ENCODE data around the gene GMNN. TPM values are rescaled to one million over a fixed set of nuclear protein-coding genes. Genes with fewer than 3 reads are reported as not detected.
"Not testable (repeated sequence)": the region's sequence is repeated elsewhere in the genome, so short reads cannot be mapped to it uniquely, and the experiment has no call there.

GMNN gene
- total RNA-seq, 2 donors from 2014 or later, result 83.8 to 95.8 TPM

DNA sequence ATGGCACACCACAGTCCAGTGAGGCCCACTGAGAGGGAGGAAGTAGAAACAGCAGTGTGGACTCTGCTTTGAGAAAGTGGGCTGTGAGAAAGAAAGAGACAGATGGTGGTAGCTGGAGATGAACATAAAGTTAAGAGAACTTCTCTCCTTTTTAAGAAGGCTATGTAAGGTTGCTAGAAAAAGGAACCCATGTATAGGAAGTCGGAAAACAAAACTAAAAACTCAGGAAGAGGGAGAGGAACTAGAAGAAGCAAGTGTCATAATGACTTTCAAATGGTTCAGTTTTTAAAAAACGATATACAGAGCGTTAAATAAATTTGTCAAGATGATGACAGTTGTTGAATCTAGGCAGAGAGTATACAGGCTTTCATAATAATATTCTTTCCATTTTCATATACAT is 25.4 kb upstream of the GMNN start:
- intact Hi-C loops (cut with DNase I), result no loop called here
- no peaks in the 10 kb centered on the region for H3K27me3 ChIP-seq
- H3K9ac ChIP-seq (ENCODE audit: low read depth in 2 of 2, low read length in 2 of 2), result no peak overlapping the region
- no peaks in the 10 kb centered on the region for H3K4me1 ChIP-seq
- no peaks in the 10 kb centered on the region for H3K9me3 ChIP-seq
- no peak for DNase-seq
- TF ChIP-seq, protein P1, sequence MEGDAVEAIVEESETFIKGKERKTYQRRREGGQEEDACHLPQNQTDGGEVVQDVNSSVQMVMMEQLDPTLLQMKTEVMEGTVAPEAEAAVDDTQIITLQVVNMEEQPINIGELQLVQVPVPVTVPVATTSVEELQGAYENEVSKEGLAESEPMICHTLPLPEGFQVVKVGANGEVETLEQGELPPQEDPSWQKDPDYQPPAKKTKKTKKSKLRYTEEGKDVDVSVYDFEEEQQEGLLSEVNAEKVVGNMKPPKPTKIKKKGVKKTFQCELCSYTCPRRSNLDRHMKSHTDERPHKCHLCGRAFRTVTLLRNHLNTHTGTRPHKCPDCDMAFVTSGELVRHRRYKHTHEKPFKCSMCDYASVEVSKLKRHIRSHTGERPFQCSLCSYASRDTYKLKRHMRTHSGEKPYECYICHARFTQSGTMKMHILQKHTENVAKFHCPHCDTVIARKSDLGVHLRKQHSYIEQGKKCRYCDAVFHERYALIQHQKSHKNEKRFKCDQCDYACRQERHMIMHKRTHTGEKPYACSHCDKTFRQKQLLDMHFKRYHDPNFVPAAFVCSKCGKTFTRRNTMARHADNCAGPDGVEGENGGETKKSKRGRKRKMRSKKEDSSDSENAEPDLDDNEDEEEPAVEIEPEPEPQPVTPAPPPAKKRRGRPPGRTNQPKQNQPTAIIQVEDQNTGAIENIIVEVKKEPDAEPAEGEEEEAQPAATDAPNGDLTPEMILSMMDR (IDR thresholded peaks at IDR 0.05), result no peak
- H3K36me3 ChIP-seq, result no peaks in the 10 kb centered on the region
- H3K4me3 ChIP-seq, result no peak overlapping the region
- H3K27ac ChIP-seq, result no peak overlapping the region

GRCh38 chr6:24750878-24751277 is 23.9 kb upstream of the GMNN start:
- not testable (repeated sequence) for H3K4me3 ChIP-seq; H3K36me3 ChIP-seq; H3K27me3 ChIP-seq; H3K27ac ChIP-seq; DNase-seq; H3K9me3 ChIP-seq; H3K9ac ChIP-seq (ENCODE audit: low read depth in 2 of 2, low read length in 2 of 2); H3K4me1 ChIP-seq
- intact Hi-C loops (cut with DNase I), result loop anchor here (10.0 kb wide), 1 partner anchor 326 kb away; no protein-coding TSS in a partner anchor

DNA sequence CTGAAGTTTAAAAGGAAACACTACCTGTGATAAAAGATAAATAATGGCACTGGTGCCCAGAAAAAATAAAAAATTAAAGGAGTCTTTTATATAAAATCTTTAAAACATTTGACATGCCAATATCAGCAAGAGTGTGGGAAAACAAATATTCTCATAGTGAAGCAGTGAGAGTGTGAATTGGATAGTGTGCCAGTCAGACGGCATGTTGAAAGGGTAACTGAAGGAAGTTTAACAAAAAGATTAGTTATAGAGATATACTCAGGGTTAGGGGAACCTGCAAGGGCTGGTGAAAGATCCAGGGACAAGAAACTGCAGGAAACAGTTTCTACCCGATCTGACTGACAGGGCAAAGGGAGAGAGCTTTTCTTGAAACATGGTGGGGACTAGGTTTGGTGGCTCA is 22.2 kb upstream of the GMNN start:
- no peak overlapping the region for H3K27ac ChIP-seq
- H3K4me1 ChIP-seq, result no peaks in the 10 kb centered on the region
- H3K36me3 ChIP-seq, result no peaks in the 10 kb centered on the region
- H3K9me3 ChIP-seq, result no peaks in the 10 kb centered on the region
- TF ChIP-seq, protein P1 (IDR thresholded peaks at IDR 0.05), result no peak
- no peak for DNase-seq
- intact Hi-C loops (cut with DNase I), result loop anchor here (10.0 kb wide), 1 partner anchor 328 kb away; no protein-coding TSS in a partner anchor
- H3K4me3 ChIP-seq, result no peak overlapping the region
- H3K9ac ChIP-seq (ENCODE audit: low read depth in 2 of 2, low read length in 2 of 2), result no peak overlapping the region
- no peaks in the 10 kb centered on the region for H3K27me3 ChIP-seq

GRCh38 chr6:24752917-24753492 is 21.7 kb upstream of the GMNN start:
- no peak for DNase-seq
- no peak overlapping the region for H3K27ac ChIP-seq

DNA sequence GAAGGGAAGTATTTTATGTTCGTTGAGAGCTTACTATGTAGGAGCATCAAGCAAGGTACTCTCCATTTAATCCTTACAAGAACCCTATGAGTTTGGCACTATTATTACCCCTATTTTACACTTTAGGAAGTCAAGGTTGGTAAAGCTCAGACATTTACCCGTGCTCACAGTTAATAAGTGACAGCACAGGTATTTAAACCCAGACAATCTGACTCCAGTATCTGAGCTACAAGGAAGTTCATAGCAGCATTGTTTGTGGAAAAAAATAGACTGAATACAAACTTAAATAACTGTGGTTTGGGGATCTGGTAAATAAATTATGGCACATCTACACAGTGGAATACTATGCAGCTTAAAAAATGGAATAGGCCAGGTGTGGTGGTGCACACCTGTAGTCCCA is 21.2 kb upstream of the GMNN start:
- TF ChIP-seq, protein P1 (IDR thresholded peaks at IDR 0.05), result no peak
- Histone ChIP-seq H3K4me1 (no peaks in the 10 kb centered on the region), H3K27me3 (no peaks in the 10 kb centered on the region), H3K4me3 (no peak overlapping the region), H3K27ac (no peak overlapping the region), H3K9ac (ENCODE audit: low read depth in 2 of 2, low read length in 2 of 2) (no peak overlapping the region), H3K36me3 (no peaks in the 10 kb centered on the region), H3K9me3 (no peaks in the 10 kb centered on the region)
- DNase-seq, result no peak
- intact Hi-C loops (cut with DNase I), result loop anchor here (10.0 kb wide), 1 partner anchor 329 kb away; no protein-coding TSS in a partner anchor

More at GRCh38 chr6:24752917-24753492, 21.7 kb upstream of the GMNN start:
- Histone ChIP-seq H3K9me3 (no peaks in the 10 kb centered on the region), H3K27me3 (no peaks in the 10 kb centered on the region), H3K9ac (ENCODE audit: low read depth in 2 of 2, low read length in 2 of 2) (no peak overlapping the region), H3K4me1 (no peaks in the 10 kb centered on the region), H3K36me3 (no peaks in the 10 kb centered on the region), H3K4me3 (no peak overlapping the region)
- intact Hi-C loops (cut with DNase I), result loop anchor here (10.0 kb wide), 1 partner anchor 328 kb away; no protein-coding TSS in a partner anchor
- TF ChIP-seq, protein P1 (IDR thresholded peaks at IDR 0.05), result no peak

GRCh38 chr6:24754378-24754777 is 20.4 kb upstream of the GMNN start:
- H3K4me1 ChIP-seq; H3K27ac ChIP-seq; H3K36me3 ChIP-seq; H3K4me3 ChIP-seq; H3K27me3 ChIP-seq; DNase-seq; H3K9me3 ChIP-seq; H3K9ac ChIP-seq (ENCODE audit: low read depth in 2 of 2, low read length in 2 of 2): not testable (repeated sequence)
- intact Hi-C loops (cut with DNase I), result loop anchor here (10.0 kb wide), 1 partner anchor 330 kb away; no protein-coding TSS in a partner anchor
